Adrenal gland (tissue), 12 donors: ENCODE results near the gene IL1RL1. TPM values are rescaled to one million over a fixed set of nuclear protein-coding genes. Genes with fewer than 3 reads are reported as not detected.

Source experiments
- DNase-seq, 7 donors: peaks; one replicate each; pipeline ENCODE4 v3.0.0-alpha.2; 2019 to 2020
- H3K27ac ChIP-seq, 5 donors: fragments of 200-600 bp; sonication (generic) in 4 of 5; 1 replicate in 3 of 5; 2 replicates in 2 of 5; pipeline versions ENCODE4 v1.5.1 to v1.8.0; 2016 to 2020; ENCODE audit warnings: mild to moderate bottlenecking in 1 of 5
- H3K27me3 ChIP-seq: fragments of 200-600 bp; 2 replicates; pipeline ENCODE4 v1.8.0; 2021
- H3K36me3 ChIP-seq, 2 donors: fragments of 200-600 bp; replicated peaks in 1 of 2; 1 replicate in 1 of 2; 2 replicates in 1 of 2; pipeline versions ENCODE4 v1.5.1 to v1.8.0; 2018 to 2022
- H3K4me1 ChIP-seq, 2 donors: fragments of 200-600 bp; replicated peaks in 1 of 2; 1 replicate in 1 of 2; 2 replicates in 1 of 2; pipeline versions ENCODE4 v1.5.1 to v1.8.0; 2018 to 2021
- H3K4me3 ChIP-seq, 4 donors: fragments of 200-600 bp; sonication (generic) in 3 of 4; one replicate each; pipeline ENCODE4 v1.5.1; 2016 to 2018
- H3K9me3 ChIP-seq, 3 donors: fragments of 200-600 bp; sonication (generic) in 1 of 3; replicated peaks in 1 of 3; 1 replicate in 2 of 3; 2 replicates in 1 of 3; pipeline versions ENCODE4 v1.5.1 to v1.8.0; 2016 to 2021
- CTCF ChIP-seq, 6 experiments: fragments of 450-650 bp in 4 of 6; fragments of 200-600 bp in 2 of 6; sonication (generic) in 1 of 6; IDR thresholded peaks; 1 replicate in 5 of 6; 2 replicates in 1 of 6; pipeline versions ENCODE4 v1.5.1 to v1.8.0; 2016 to 2021; ENCODE audit warnings: antibody characterized with exemption in 6 of 6, mild to moderate bottlenecking in 2 of 6, moderate library complexity in 1 of 6
- POLR2A ChIP-seq, 2 donors: fragments of 450-650 bp; IDR thresholded peaks; one replicate each; pipeline ENCODE4 v1.6.1; 2017; ENCODE audit warnings: antibody characterized with exemption in 2 of 2, mild to moderate bottlenecking in 2 of 2, moderate library complexity in 1 of 2
- WGBS, 4 donors: extraction: QIAGEN DNeasy Blood & Tissue Kit in 2 of 4; methylation state at CpG; one replicate each; pipeline versions ENCODE4 v1.1.5 to v1.1.7; 2013 to 2017; 5-methylcytosine and 5-hydroxymethylcytosine counted together
- intact Hi-C, 2 donors: fragments of 100-400 bp; cut with DNase I; formaldehyde crosslinking; loops; one replicate each; pipeline versions ENCODE4 v1.14.1 to v1.15.0; 2022 to 2023
- polyA plus RNA-seq, 3 donors: library from polyadenylated mRNA; stranded (reverse); fragments of 200-250 nt in 2 of 3; fragments of 350-450 nt in 1 of 3; fragmentation: Illumina TruSeq in 1 of 3; extraction: RNeasy Lipid Tissue Mini Kit (QIAGEN cat#74804) in 1 of 3; gene quantifications; one replicate each; pipeline ENCODE4 v1.2.3, GENCODE V29; 2013 to 2014
- total RNA-seq, 9 donors: library from RNA; depleted of rRNA in 4 of 9; stranded (reverse); fragments of >200 nt in 4 of 9; fragments of 120-200 nt in 1 of 9; fragmentation: NEBNext Ultra II Directional in 1 of 9; extraction: Animal tissue kit (Norgen Biotek cat#: 25700) in 1 of 9; gene quantifications; one replicate each; pipeline versions ENCODE4 v1.1.0 to v1.2.4, GENCODE V29; 2013 to 2023
- donor health status: healthy with polysubstance abuse.
- donor health status: Bipolar disorder and iron deficiency.
- donor health status: DM: yes; HTN: yes; CAD: no.
- donor health status: DM: no; HTN: no; CAD: no.
- donor health status: DM: no; HTN: no; CAD: no.
- donor health status: DM: yes; HTN: yes; CAD: no.

Gene IL1RL1
- total and polyA plus RNA-seq, 12 donors, result 2.1 to 74.8 (median 23.4) TPM

GRCh38 chr2:102313025-102313424 is 1.7 kb downstream of the IL1RL1 start:
- DNase-seq, result no peak
- Histone ChIP-seq H3K9me3 (no peaks in the 10 kb centered on the region), H3K36me3 (no peaks in the 10 kb centered on the region), H3K27ac (no peak overlapping the region), H3K4me1 (no peaks in the 10 kb centered on the region), H3K4me3 (no peak overlapping the region), H3K27me3 (no peaks in the 10 kb centered on the region)
- intact Hi-C loops, result no loop called here
- WGBS, 4 donors, result 81 to 91% (median 88%) methylated on average over 2 of the region's 2 CpGs
- TF ChIP-seq POLR2A (IDR thresholded peaks at IDR 0.05) (no peak), CTCF (IDR thresholded peaks at IDR 0.05) (no peak)

GRCh38 chr2:102313471-102313870 is 2.1 kb downstream of the IL1RL1 start:
- DNase-seq, result no peak
- no peak for TF ChIP-seq POLR2A (IDR thresholded peaks at IDR 0.05)
- no peak for TF ChIP-seq CTCF (IDR thresholded peaks at IDR 0.05)
- intact Hi-C loops, result no loop called here
- H3K9me3 ChIP-seq, result no peaks in the 10 kb centered on the region
- H3K27ac ChIP-seq, result no peak overlapping the region
- WGBS, 4 donors, result 81 to 95% (median 87%) methylated on average over 8 of the region's 8 CpGs
- H3K4me1 ChIP-seq, result no peaks in the 10 kb centered on the region
- no peaks in the 10 kb centered on the region for H3K36me3 ChIP-seq
- no peaks in the 10 kb centered on the region for H3K27me3 ChIP-seq
- no peak overlapping the region for H3K4me3 ChIP-seq

- H3K4me1 ChIP-seq, result no peaks in the 10 kb centered on the region
- 57 to 82% (median 76%) methylated on average over 3 of the region's 3 CpGs for WGBS, 4 donors
- no peak overlapping the region for H3K27ac ChIP-seq
- H3K27me3 ChIP-seq, result no peaks in the 10 kb centered on the region
- intact Hi-C loops, result no loop called here
- no peak for TF ChIP-seq POLR2A (IDR thresholded peaks at IDR 0.05)
- TF ChIP-seq CTCF (IDR thresholded peaks at IDR 0.05), result no peak
- no peak for DNase-seq
- no peaks in the 10 kb centered on the region for H3K36me3 ChIP-seq
- H3K9me3 ChIP-seq, result no peaks in the 10 kb centered on the region
- no peak overlapping the region for H3K4me3 ChIP-seq
Observed at GRCh38 chr2:102313950-102314349, 2.6 kb downstream of the IL1RL1 start.

- Histone ChIP-seq H3K36me3 (no peaks in the 10 kb centered on the region), H3K4me3 (no peak overlapping the region), H3K9me3 (no peaks in the 10 kb centered on the region), H3K4me1 (no peaks in the 10 kb centered on the region), H3K27me3 (no peaks in the 10 kb centered on the region), H3K27ac (no peak overlapping the region)
- 72 to 79% (median 75%) methylated on average over 2 of the region's 2 CpGs for WGBS, 4 donors
- intact Hi-C loops, result no loop called here
- TF ChIP-seq POLR2A (IDR thresholded peaks at IDR 0.05) (no peak), CTCF (IDR thresholded peaks at IDR 0.05) (no peak)
- no peak for DNase-seq
Observed at GRCh38 chr2:102315921-102316320, 4.6 kb downstream of the IL1RL1 start.
